HepG2 (cell line): Measurements from ENCODE around the gene STMN3. TPM values are rescaled to one million over a fixed set of nuclear protein-coding genes. Genes with fewer than 3 reads are reported as not detected.

Experiments
- FIP1L1 ChIP-seq: fragments of 200-400 bp; formaldehyde crosslinking; IDR thresholded peaks from 2 replicates; pipeline ENCODE4 v1.6.1; 2018; ENCODE audit warnings: low read depth, mild to moderate bottlenecking, low read length, moderate library complexity, borderline replicate concordance; ENCODE audit not compliant: insufficient read depth
- FUBP1 ChIP-seq: sonication (generic); formaldehyde crosslinking; IDR thresholded peaks from 2 replicates; pipeline ENCODE4 v1.5.1; 2020; ENCODE audit warnings: missing genetic modification reagents, mild to moderate bottlenecking, borderline replicate concordance
- NBN ChIP-seq: fragments of 450-650 bp; conservative IDR thresholded peaks from 2 replicates; pipeline ENCODE4 v1.6.1; 2017
- NFIC ChIP-seq: IDR thresholded peaks from 2 replicates; pipeline ENCODE4 v1.6.1; 2012; ENCODE audit warnings: mild to moderate bottlenecking, low read length, inconsistent platforms
- PITX1 ChIP-seq: sonication (generic); formaldehyde crosslinking; IDR thresholded peaks from 2 replicates; pipeline ENCODE4 v1.5.1; 2020; ENCODE audit warnings: mild to moderate bottlenecking, missing genetic modification reagents
- SIN3B ChIP-seq: fragments of 150-350 bp; IDR thresholded peaks from 2 replicates; pipeline ENCODE4 v1.6.1; 2014; ENCODE audit warnings: low read length
- XBP1 ChIP-seq: sonication (generic); formaldehyde crosslinking; IDR thresholded peaks from 2 replicates; pipeline ENCODE4 v1.5.0; 2020; ENCODE audit warnings: missing genetic modification reagents
- ZNF383 ChIP-seq: sonication (generic); formaldehyde crosslinking; IDR thresholded peaks from 2 replicates; pipeline ENCODE4 v1.4.0; 2020; ENCODE audit warnings: missing genetic modification reagents, mild to moderate bottlenecking, borderline replicate concordance
- ZNF407 ChIP-seq: sonication (generic); formaldehyde crosslinking; IDR thresholded peaks from one replicate; pipeline ENCODE4 v1.5.1; 2020; ENCODE audit warnings: mild to moderate bottlenecking, missing genetic modification reagents; ENCODE audit errors: not compliant biosample characterization
- ZNF501 ChIP-seq: sonication (generic); formaldehyde crosslinking; IDR thresholded peaks from 2 replicates; pipeline ENCODE4 v1.5.1; 2020; ENCODE audit warnings: mild to moderate bottlenecking, moderate library complexity, missing genetic modification reagents
- ZNF552 ChIP-seq: sonication (generic); formaldehyde crosslinking; IDR thresholded peaks from 2 replicates; pipeline ENCODE4 v1.9.0; 2022; ENCODE audit warnings: missing genetic modification reagents, mild to moderate bottlenecking, borderline replicate concordance
- ZNF564 ChIP-seq: sonication (generic); formaldehyde crosslinking; IDR thresholded peaks from 2 replicates; pipeline ENCODE4 v1.8.1; 2023; ENCODE audit warnings: mild to moderate bottlenecking, missing genetic modification reagents
- polyA plus RNA-seq, 8 experiments: library from polyadenylated mRNA; depleted of rRNA in 3 of 8; stranded (reverse) in 7 of 8; unstranded in 1 of 8; fragments of >200 nt; fragmentation: Illumina TruSeq in 4 of 8; extraction: Trizol in 4 of 8; gene quantifications; 2 replicates each; pipeline versions ENCODE4 v1.2.1 to v1.2.3, GENCODE V29; 2011 to 2016; ENCODE audit warnings: low read depth in 4 of 8, missing spikeins in 1 of 8, mixed read lengths in 1 of 8; ENCODE audit not compliant: insufficient read depth in 1 of 8
- total RNA-seq, 5 experiments: library from RNA; depleted of rRNA; stranded (reverse); fragments of >200 nt; fragmentation: Illumina TruSeq; extraction: Trizol; gene quantifications; 2 replicates each; pipeline ENCODE4 v1.2.3, GENCODE V29; 2016; ENCODE audit warnings: low read depth in 1 of 5
- TF ChIP-seq, protein P1 (sequence below): sonication (generic); formaldehyde crosslinking; IDR thresholded peaks from 2 replicates; pipeline ENCODE4 v1.4.0; 2020; ENCODE audit warnings: missing genetic modification reagents, mild to moderate bottlenecking, borderline replicate concordance
- TF ChIP-seq, protein P2 (sequence below): sonication (generic); formaldehyde crosslinking; IDR thresholded peaks from 2 replicates; pipeline ENCODE4 v1.9.0; 2022; ENCODE audit warnings: low read depth, missing genetic modification reagents

The STMN3 gene
- total and polyA plus RNA-seq, 2 of the 13 experiments (the other 11 are each of a cell fraction or from before 2014, with no cell fraction given), result 21.0 to 48.3 TPM

DNA sequence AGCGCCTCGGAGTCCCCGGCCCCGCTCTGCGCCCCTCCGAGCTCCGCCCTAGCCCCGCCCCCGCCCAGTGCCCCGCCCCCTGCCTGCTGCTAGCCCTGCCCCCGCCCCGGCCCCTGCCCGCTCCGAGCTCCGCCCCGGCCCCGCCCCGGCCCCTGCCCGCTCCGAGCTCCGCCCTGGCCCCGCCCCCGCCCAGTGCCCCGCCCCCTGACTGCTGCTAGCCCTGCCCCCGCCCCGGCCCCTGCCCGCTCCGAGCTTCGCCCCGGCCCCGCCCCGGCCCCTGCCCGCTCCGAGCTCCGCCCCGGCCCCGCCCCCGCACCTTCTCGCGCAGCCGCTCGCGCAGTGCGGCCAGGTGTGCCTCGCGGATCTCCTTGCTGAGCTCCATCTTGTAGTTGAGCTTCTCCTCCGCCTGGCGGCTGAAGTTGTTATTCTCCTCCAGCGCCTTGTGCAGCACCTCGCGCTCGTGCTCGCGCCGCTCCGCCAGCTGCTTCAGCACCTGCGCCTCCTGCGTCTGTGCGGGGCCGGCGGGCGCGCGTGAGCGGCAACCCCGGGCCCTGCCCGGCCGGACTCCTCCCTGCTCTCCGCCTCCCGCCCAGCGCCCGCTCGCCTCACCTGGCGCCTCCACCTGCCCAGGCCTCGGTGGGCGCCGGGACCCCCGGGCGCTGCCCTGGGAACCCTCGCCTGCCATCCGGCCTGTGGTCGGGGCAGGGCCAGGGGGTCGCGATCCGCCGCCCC is 11.3 kb downstream of the STMN3 start (continued):
- TF ChIP-seq ZNF383 (CRISPR knock-in tag), result no peak
- TF ChIP-seq ZNF564, result no peak
- no peak for TF ChIP-seq FIP1L1
- no peak for TF ChIP-seq SIN3B
- TF ChIP-seq XBP1 (CRISPR knock-in tag), result no peak
- no peak for TF ChIP-seq NFIC
- no peak for TF ChIP-seq ZNF552 (CRISPR knock-in tag)
- TF ChIP-seq, protein P1, sequence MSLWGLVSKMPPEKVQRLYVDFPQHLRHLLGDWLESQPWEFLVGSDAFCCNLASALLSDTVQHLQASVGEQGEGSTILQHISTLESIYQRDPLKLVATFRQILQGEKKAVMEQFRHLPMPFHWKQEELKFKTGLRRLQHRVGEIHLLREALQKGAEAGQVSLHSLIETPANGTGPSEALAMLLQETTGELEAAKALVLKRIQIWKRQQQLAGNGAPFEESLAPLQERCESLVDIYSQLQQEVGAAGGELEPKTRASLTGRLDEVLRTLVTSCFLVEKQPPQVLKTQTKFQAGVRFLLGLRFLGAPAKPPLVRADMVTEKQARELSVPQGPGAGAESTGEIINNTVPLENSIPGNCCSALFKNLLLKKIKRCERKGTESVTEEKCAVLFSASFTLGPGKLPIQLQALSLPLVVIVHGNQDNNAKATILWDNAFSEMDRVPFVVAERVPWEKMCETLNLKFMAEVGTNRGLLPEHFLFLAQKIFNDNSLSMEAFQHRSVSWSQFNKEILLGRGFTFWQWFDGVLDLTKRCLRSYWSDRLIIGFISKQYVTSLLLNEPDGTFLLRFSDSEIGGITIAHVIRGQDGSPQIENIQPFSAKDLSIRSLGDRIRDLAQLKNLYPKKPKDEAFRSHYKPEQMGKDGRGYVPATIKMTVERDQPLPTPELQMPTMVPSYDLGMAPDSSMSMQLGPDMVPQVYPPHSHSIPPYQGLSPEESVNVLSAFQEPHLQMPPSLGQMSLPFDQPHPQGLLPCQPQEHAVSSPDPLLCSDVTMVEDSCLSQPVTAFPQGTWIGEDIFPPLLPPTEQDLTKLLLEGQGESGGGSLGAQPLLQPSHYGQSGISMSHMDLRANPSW (CRISPR knock-in tag), result no peak
- no peak for TF ChIP-seq NBN
- no peak for TF ChIP-seq ZNF407 (CRISPR knock-in tag)
- TF ChIP-seq, protein P2, sequence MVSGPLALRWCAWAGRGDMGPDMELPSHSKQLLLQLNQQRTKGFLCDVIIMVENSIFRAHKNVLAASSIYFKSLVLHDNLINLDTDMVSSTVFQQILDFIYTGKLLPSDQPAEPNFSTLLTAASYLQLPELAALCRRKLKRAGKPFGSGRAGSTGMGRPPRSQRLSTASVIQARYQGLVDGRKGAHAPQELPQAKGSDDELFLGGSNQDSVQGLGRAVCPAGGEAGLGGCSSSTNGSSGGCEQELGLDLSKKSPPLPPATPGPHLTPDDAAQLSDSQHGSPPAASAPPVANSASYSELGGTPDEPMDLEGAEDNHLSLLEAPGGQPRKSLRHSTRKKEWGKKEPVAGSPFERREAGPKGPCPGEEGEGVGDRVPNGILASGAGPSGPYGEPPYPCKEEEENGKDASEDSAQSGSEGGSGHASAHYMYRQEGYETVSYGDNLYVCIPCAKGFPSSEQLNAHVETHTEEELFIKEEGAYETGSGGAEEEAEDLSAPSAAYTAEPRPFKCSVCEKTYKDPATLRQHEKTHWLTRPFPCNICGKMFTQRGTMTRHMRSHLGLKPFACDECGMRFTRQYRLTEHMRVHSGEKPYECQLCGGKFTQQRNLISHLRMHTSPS, result no peak
- TF ChIP-seq PITX1 (CRISPR knock-in tag), result peak; percentile 49
- TF ChIP-seq FUBP1 (CRISPR knock-in tag), result no peak
- TF ChIP-seq ZNF501 (CRISPR knock-in tag), result no peak; the same call in 1 of the 2 replicates
